NCI-H128 (cell line): ENCODE measurements around the gene SOX18.
A peak's percentile ranks its signal among the peaks of the same experiment; 100 is the strongest.

Experiments used
- DNase-seq: peaks from one replicate; lab custom pipeline; 2025; ENCODE audit not compliant: unreplicated experiment; lab: John Stamatoyannopoulos, UW

Gene SOX18

DNA sequence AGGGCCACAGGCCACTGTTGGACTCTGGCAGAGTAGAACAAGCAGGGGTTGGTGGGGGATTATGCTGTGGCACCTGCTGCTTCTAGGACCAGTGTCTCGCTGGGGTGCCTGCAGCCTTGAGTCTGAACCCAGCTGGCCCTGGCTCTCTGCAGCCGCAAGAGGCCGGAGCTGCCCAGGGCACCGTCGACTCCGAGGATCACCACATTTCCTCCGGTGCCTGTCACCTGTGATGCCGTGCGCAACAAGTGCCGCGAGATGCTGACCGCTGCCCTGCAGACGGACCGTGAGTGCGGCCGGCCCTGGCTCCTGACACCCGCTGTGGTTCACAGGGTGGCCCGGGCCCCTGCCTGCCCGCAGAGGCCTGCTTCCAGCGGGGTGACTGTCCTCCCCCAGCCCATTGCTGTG lies 19.8 kb upstream of the SOX18 start:
- DNase-seq, result no peak

DNA sequence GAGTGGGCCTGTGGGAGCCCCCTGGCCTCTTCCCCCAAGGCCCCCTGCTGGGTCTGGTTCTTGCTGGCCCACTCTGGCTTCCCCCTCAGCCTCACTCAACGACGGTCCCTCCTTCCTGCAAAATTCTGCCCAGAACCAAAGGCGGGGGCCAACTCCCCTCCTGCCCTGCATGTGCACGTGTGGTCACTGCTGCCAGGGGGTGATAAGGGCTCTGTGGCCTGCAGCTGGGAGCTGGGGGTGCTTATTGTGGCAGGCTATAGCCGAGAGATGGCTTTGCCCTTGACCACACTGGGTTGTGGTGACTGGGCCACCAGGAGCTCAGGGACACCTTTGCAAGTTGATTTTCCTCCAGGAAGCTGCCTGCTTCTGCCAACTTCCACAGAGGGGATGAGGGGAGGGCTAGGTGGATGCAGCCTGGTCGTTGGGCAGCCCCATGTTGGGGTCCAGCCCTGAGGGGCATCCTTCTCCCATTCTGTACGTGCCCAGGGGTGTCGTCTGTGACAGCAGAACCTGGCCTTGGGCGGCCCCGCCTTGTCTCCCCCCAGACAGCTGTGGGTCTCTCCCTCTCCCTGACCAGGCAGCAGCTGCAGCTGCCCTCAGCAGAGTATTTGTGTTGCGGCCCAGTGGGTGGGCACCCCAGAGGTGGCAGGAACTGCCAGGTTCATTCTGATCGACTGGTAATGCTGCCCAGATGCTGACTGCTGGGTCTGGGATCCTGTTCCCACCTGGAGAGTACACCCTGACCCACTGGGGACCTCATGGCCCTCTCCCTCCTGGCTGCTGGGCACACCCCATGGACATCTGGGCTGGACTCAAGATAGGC lies 19.2 kb upstream of the SOX18 start:
- DNase-seq, result no peak

DNA sequence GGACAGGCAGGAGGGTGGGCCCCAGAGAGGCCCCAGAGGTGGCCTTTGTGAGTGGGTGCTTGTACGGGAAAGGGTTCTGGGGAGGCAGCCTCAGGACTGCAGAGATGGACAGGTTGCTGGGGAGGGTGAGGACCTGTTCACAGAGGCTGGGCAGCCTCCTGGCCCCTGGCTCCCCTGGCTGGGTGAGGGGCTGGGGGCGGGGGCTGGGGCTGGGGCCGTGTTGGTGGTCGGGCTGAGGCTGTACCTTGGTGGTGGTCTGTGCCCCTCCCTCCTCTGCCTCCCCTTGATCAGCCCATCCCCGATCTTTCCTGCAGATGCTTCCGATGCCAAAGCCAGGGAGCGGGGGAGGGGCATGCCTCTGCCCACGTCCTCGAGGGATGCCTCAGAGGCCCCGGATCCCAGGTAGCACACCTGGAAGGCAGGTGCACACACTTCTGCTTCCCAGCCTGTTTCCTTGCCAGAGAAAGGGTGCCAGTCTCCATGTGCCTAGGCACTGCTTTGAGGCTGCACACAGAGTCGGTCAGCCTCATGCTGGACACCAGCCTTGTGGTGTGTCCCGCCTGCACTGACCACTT lies 18.4 kb upstream of the SOX18 start:
- DNase-seq, result no peak

DNA sequence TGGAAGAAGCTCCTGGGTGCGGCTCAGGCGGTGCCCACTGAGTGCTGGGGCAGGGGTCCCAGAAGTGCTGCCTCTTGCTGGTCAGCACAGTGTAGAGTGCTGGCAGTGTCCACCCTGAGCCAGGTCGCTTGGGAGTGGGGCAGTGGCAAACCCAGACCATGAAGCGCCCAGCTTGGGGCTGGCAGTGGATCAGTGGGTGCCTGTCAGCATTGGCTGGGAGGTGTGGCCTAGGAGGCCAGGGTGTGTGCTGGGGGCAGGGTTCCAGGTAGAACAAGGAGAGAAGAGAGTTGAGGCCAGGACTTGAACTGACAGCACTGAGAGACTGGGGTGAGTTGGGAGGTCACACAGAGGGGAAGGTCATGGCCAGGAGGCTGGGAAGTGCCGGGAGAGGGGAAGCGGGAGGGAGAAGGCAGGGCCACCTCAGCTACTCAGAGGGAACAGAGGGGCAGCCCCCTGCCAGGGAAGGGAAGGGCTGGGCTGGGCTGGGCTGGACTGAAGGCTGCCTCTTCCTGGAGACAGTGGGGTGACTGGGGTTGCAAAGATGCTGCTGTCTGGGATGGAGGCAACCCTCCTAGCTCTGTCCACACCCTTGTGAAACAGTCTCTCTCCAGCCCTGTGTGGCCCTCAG lies 17.7 kb upstream of the SOX18 start:
- no peak for DNase-seq

DNA sequence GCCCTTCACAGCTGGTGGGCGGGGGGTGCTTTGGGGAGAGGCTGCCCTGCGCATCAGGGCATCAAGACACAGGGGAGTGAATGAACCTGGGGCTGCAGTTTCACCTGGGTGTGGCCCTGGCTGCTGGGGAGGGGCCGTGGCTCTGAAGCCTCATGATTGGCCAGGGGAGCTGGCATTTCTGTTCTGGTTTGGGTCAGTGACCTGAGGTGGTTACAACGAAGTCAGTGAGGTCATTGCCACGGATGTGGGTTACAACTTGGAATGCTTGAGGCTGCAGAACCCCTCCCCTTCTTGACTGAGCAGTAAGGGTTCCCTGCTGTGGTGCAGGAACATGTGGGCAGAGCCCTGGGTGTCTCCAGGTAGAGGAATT lies 16.5 kb upstream of the SOX18 start:
- DNase-seq, result no peak

DNA sequence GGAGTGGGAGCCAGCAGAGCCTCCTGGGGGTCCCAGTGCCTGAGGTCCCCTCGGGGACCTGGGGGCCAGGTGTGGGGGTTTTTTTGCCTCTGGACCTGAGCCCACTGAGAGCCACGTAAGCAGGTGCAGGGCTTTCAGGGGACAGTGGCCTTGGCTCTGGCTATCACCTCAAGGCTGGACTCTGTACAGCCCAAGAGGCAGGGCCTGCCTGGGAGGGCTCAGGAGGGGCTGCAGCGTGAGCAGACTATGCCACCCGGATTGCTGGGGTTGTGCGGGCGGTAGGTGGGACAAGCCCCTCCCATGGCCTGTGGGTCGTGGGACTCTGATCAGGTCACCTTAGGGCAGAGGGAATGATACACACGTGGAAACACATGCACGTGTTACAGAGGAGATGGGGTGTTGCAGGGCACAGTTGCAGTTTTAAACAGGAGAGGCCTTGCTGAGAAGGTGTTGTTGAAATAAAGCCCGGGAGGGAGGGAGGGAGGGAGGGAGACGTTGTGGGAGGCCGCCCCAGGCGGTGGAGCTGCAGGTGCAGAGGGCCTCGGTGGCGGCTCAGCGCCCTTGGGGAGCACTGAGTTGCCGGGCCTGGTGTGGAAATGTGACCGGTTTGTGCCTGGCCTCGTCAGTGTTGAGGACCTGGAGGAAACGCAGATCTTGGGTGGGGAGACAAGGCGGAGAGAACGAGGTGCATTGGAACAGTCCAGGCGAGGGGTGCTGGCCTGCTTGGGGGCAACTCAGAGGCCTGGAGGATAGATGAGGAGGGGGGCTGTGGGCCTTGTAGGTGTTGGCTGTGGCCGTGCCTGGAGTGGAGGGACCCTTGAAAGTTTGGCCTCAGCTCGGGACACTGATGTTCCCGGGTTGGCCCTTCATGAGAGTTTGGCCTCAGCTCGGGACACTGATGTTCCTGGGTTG lies 15.9 kb upstream of the SOX18 start:
- DNase-seq, result no peak

DNA sequence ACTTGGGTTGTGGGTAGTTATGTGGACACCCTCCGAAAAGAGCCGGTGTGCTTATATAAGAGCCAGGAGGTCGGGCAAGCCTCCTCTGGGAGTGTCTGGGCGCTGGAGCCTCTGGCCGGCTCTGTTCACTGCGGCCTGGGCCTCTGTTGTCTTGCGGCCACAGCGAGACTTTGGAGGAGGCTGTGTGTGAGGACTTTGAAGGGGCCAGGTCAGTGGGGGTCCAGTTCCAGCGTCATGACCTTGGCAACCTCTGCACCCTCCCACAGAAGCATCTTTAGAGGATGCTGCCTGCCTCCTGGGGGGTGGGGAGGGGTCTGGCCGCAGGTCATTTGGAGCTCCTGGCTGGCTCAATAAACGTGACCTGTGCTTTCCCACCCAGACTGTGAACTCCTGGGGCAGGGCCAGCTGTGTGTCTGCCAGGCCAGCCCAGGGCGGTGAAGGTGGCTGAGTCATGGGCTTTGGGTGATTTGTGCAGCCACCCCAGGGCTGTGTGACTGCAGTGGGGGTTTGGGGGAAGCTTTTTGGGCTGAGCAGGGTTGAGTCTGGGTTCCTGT lies 14.8 kb upstream of the SOX18 start:
- no peak for DNase-seq

DNA sequence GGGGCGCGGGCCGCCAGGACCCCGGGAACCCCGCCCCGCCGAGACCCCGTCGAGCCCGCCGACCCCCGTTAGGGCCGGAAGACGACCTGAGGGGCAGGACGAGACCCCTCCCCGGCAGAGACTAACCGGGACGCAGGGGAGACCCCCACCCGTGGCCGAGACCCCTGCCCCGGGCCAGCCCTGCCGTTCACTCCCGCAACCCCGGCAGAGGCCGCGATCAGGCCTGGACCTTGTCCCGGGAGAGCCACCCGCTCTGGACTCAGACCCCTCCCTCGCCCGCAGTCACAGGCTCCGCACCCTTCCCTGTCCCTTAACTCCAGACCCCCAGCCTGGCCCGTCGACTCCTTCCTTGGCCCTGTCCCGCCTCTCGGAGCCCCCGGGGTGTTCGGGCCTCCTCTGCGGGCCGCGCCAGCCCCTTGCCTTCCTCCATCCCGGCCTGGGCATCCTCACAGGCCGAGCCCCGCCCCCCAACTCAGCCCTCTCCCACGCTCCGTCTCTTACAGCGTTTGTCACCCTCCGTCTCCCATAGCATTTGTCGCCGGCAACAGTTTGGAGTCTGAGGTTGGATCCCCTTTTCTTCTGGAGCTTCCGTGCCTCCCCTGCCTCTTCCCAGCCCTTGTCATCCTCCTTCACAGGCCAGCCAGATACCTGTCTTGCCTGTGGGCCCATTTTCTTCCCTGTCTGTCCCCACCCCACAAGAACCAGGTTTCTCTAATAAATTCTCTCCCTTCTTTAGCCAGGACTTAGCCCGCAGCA lies 14.1 kb upstream of the SOX18 start:
- DNase-seq, result no peak

DNA sequence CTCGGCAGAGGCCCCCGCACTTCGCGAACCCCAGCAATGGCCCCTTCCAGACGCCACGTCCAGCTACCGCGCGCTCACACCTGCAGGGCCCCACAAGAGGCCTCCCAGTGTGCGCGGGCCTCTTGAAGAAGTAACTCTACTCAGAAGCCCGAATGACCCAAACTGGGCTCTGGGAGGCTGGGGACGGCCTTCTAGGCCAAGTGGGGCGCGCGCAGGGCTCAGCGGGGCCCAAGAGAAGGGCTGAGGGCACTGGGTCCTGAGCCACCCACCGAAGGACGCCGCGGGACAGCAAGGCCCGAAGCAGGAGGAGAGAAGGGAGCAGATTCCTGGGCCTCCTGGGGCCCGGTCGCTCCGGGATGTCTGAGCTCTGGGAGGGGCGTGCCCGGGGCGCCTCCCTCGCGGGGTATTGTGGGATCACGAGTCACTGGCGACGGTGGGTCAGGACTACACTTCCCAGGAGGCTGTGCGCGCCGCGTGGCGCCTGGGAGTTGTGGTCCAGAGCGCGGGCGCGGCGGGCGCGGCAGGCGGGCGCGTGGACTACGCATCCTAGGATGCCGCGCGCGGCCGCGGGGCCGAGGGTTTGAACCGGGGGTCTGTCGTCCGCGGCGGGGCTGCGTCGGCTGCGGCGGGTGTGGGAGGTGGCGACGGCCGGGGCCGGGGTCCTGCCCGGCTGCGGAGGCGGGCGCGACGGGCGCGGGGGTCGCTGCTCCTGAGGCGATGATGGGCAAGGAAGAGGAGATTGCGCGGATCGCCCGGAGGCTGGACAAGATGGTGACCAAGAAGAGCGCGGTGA lies 13.4 kb upstream of the SOX18 start, which contains the start of gene TCEA2:
TCEA2 (plus strand) TSS at position 603 of the 793 bp plus-strand sequence; CDS start at position 718, 115 bp downstream.
- peak; percentile 85 for DNase-seq

DNA sequence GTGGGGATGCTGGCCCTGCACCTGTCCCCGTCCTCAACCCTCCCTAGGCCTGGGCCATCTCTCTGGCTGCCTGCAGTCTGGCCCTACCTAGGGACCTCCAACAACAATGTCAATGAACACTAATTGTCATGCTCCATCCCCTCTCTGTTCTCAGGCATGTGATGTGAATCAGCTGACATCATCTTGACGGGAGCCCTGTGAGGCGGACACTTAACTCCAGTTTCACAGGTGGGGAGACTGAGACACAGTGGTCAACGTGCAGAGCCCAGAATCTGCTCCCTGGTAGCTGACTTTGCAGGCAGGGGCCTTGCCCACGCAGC lies 12.8 kb upstream of the SOX18 start:
- no peak for DNase-seq

DNA sequence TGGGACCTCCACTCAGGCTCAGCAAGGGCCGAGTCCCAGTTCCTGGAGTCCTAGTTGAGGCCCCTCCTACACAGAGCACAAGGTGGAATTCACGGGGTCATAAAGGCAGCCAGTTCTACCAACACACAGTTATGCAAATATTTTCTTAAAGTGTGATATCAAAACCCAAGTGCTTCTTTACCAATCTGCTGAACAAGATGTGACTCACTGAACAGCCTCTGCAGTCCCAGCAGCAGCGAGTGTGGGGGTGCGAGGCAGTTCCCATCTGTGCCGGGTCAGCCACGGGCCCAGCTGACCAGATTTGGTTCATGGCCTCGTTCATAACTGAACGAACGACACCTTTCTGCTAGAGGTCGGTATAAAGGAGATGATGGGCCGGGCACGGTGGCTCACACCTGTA lies 9.1 kb upstream of the SOX18 start:
- no peak for DNase-seq

DNA sequence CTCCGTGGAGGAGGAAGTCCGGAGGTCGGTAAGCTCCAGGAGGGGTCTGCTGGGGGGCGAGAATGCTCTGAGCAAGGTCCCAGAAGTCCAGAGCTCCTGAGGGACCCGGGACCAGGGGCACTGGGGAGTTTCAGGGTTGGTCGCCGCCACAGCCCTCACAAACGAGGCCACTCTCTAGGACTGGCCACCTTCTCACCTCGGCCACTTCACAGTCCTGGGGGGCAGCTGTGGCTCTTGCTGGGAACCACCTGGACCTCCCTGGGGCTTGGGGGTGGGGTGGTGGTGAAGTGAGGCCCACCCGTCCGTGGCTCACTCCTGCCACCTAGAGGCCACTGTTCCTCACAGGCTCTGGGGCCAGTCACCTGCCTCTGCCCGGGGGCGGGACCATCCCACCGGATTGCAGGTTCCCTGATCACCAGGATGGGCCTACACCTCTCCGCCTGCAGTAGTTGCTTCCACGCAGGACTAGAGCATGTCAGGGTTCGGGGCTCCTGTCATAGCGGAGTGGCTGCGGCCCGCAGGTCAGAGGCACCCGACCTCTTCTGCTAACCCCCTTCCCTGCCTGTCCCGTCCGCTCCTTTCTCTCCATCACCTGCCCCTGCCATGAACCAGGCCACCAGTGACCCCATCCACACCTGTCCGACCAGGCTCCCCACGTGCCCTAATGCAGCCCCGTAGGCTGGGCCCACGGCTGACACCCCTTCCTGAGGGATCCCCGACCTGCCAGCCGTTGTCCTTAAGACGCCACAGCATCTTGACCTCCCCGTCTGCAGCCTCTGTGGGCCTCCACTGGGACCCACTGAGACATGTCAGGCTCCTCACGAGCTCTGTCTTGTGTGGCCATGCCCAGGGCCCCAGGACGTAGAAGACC lies 8.4 kb upstream of the SOX18 start:
- peak; percentile 41 for DNase-seq

DNA sequence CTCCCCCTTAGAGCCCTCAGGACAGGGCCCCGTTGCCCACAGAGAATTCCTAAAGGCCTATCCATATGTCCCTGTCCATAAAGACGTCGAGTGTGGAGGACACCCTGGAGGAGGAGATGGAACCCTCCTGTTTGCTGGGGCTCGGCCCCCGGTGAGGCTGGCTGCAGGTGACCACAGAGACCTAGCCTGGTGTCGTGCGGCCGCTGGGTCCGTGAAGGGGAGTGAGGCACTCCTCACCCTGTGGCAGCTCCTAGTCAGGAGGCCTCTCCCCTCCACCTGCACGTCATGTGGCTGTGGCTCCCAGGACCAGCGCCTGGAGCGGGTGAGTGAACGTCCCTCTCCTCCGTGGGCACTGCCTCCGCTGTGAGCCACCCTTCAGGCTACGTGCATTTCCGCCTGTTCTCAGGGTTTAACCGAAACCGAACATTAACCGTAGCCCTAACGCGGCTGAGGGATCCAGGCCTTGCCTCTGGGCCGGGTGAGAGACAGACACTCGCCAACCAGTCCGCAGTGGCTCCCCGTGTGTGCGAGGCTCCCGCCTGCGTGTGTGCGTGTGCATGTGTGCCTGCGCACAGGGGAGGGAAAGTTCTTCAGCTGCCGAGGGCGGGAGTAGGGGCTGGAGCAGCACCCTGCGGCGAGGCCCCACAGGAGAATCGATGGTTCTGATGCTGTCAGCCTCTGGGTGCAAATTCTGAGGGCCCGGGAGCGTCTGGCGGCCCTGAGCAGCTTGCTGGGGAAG lies 7.6 kb upstream of the SOX18 start:
- no peak for DNase-seq

DNA sequence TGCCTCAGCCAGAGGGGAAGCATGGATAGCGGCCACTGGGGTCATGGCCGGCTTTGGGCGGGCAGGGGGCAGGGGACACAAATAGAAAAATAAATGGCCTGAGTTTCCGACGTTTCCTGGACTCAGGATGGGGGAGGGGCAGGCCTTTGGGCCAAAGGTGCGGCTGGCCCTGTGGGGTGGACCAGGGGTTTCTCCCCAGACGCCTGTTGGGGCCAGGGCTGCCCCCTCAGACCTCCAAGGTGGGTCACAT lies 7.1 kb upstream of the SOX18 start:
- DNase-seq, result no peak

DNA sequence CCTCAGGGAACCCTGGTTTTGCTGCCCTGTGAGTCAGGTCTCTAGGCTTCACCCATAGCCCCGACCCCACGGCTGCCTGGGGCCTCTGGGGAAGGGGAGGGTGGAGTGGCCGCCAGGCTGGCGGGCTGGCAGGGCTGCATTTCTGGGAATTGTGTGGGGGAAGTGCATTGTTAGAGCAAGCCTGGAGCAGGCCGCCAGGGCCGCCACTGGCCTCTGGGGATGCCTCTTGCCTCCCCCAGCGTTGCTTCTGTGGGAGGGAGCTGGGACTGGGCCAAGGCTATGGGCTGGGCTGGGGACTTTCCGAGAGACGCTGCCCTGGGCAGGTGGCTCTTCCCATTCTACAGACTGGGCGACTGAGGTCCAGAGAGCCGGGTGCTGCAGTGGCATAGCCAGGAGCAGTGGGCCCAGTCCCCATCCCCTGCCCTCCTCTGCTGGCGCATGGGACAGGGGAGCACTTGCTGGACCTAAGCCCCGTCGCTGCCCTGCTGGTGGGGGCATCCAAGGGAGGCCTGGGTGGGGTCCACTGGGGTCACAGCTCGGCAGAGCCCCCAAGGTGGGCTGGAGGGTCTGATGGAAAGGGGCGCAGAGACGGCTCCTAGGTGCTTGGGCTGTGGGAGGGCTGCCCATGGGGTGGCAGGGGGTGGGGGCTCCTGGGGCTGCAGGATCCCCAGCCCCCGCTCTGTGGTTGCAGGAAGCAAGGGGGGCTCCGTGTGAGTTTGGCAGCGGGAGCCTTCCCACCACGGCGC lies 6.6 kb upstream of the SOX18 start:
- no peak for DNase-seq

DNA sequence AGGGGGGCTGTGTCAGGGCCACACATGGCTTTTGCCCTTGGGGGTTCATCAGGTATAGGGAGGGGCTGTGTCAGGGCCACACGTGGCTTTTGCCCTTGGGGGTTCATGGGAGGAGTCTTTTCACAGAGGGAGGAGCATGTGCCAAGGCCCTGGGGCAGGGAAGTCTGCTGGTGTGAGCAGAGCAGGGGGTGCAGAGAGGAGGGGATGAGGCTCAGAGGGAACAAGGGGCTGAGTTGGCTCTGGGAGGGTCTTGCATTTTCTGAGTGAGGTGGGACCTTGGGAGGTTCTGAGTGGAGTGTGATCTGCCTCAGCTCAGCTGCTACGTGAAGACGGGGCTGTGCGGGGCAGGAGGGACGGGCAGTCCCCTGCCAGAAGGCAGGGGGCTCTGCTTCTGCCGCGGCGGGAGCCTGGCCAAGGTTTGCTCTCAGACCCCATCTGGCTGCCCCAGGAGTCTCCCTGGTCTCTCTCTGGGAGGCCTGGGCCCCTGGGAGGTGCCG lies 6.0 kb upstream of the SOX18 start:
- no peak for DNase-seq

DNA sequence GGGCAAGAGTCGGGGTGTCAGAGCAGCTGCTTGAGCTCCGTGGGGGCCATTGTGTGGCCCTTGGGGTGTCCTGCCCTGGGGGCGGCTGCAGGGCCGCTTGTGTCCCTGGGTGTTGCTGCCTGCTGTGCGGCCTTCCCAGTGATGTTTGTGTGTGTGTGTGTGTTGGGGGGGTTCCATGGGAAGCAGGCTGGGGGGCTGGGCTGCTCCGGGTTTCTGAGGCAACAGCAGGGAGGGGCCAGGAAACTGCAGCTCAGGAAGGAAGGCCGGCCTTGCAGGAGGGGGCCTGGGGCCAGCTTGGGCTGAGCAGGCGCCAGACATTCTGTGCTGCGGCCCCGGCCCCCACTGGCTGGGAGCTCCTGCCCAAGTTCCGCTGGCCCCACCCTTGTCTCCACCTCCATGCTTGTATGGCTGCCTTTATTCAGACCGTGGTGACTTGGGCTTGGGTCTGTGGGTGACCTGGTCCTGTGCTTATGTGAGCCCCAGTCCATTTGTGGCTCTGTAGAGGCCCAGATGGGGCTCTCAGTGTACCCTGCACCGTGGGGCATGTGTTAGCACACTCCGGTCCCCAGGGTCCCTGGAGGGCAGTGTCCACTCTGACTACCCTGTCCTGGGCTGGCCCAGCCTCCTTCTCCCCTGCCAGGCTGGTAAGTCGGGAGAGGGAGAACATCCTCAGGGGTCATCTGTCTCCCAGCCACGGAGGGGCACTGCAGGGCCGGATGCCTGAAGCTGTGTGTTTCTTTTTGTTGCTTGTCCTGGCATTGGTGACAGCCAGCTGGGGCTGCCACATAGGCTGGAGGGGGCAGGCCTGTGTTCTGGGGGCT lies 4.6 kb upstream of the SOX18 start:
- no peak for DNase-seq
